Epidermal melanocyte (primary cell): ENCODE measurements around the gene NDUFA8.
A peak's percentile ranks its signal among the peaks of the same experiment; 100 is the strongest.

Source experiments
- DNase-seq: peaks from one replicate; pipeline ENCODE4 v3.0.0; 2011; ENCODE audit warnings: low spot score; ENCODE audit not compliant: insufficient read length

Gene NDUFA8

DNA sequence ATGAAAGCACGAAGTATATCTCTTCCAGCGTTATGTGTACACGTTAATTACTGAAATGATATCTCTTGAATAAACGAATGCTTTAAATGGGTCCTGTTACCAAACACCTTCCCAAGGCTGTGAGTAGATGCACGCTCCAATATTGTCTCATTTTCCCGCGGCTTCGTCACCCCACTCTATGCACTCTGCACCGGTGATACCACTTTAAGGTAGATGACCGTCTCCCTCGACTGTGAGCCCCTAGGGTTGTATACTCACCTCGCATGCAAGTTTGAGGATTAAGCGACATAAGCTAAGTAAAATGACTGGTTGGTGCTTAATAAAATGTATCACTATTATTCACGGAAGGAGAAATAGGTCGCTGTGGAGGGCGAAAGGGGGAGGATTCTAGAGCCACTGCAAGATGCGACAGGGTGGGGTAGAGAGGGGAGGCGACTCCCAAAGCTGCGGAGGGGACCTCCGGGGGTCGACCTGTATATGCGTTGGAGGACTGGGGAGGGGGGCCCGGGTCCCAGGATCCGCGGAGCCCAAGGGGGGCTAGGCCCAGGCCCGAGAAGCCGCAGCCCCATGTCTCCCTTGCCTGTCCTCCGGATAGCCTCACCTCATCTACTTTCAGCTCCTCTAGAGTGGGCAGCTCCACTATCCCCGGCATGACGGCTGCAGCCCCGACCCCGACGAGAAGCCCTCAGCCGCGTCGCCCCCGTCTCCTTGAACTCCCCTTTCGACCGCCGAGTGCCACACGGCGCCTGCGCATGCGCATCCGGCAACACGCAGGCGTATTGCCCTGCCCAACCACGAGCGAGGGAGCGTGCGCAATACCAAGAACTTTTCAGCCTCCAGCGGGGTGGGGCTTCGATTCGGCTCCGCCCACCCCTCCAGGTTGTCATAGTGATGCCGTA is at the start of gene NDUFA8, which contains the start of gene MORN5:
TSS of gene NDUFA8 (minus strand) at position 754 of the 899 bp plus-strand sequence. CDS start at position 652, 102 bp downstream.
TSS of gene MORN5 (plus strand) at position 883 of the 899 bp plus-strand sequence. CDS start 65 bp downstream, outside the sequence.
- DNase-seq: peak; percentile 98

- DNase-seq: no peak
Observed at GRCh38 chr9:122207096-122207495, 47.5 kb upstream of the NDUFA8 start.

- DNase-seq: no peak
Observed at GRCh38 chr9:122206118-122207046, 46.8 kb upstream of the NDUFA8 start.

- no peak for DNase-seq
Observed at GRCh38 chr9:122205176-122205575, 45.6 kb upstream of the NDUFA8 start.

- no peak for DNase-seq
Observed at GRCh38 chr9:122204491-122204890, 44.9 kb upstream of the NDUFA8 start.

DNA sequence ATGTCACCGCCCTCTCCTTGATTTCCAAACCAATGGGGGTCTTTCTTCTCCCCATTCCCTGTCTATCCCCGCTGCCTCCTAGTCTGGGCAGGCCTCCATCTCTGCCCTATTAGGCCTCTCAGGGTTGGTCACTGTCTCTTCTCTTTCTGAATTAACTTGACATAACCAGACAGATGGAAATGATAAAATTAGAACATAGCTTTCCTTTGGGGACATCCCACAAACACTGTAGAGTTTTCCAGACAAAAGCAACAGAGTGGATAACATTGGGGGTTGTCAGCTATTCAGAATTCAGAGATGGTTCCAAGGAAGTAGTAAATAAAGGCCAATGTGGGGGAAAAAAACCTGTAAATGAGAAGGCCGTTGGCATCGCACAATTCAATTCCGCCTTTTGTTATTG is 44.5 kb upstream of the NDUFA8 start:
- no peak for DNase-seq

DNA sequence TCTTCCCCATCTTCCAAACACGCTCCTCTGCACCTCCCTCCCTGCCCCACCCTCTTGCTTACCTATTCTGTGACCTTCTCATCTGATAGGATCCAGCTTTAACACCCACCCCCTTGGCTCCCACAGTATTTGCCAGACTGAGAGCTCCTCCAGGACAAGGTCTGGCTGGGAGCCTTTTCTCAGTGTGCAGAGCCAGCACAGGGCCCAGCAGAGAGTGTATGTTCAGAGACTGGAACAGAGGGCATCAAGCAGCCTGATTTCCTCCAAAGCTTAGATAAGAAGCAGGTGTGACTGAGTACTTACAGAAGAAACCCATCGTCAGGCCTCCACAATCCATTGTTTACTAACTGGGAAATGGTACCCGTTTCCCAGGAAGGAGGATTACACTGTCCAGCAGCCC is 42.5 kb upstream of the NDUFA8 start:
- DNase-seq: no peak

DNA sequence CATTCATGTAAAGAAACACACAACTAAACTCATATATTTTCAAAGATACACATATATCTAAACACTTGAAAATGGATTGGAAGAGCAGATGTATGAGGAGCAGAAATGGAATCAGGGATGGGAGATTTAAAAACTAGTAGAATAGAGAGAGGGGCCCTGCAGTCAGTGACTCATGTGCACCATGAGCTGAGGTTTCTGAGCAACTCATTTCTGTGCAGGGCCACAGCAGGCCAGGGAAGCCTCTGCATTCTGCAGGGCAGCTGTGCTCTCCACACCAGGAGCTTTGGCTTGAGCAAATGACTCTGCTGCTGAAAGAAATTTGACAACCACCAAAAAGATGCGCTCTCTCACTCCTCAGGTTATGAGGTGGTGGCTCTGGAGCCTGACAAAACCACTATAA is 42.1 kb upstream of the NDUFA8 start:
- DNase-seq: no peak

GRCh38 chr9:122200960-122201595 is 41.5 kb upstream of the NDUFA8 start:
- DNase-seq: no peak

GRCh38 chr9:122197882-122198281 is 38.3 kb upstream of the NDUFA8 start:
- DNase-seq: no peak

- DNase-seq: no peak
Observed at GRCh38 chr9:122197426-122197825, 37.8 kb upstream of the NDUFA8 start.

GRCh38 chr9:122195875-122196274 is 36.3 kb upstream of the NDUFA8 start:
- no peak for DNase-seq

DNA sequence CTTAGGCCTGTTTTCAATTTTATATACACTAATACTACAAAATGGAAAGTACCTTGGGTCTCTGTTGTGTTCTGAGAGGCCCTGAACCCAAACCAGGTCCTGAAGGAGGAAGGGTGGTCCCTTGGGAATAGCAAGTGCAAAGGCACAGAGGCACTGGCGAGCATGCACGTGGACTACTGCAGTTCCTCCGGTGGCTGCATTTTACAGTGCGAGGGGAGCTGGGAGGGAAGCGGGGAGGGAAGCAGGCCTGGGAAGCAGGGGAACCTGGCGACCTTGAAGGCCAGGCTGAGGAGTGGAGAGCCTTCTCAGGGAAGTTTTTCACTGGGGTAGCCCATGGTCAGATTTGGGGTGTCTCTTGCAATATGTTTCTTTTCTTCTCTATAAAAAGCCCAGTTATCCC is 34.1 kb upstream of the NDUFA8 start:
- DNase-seq: no peak

GRCh38 chr9:122192914-122193525 is 33.4 kb upstream of the NDUFA8 start:
- DNase-seq: no peak

GRCh38 chr9:122192261-122192875 is 32.8 kb upstream of the NDUFA8 start:
- DNase-seq: no peak

DNA sequence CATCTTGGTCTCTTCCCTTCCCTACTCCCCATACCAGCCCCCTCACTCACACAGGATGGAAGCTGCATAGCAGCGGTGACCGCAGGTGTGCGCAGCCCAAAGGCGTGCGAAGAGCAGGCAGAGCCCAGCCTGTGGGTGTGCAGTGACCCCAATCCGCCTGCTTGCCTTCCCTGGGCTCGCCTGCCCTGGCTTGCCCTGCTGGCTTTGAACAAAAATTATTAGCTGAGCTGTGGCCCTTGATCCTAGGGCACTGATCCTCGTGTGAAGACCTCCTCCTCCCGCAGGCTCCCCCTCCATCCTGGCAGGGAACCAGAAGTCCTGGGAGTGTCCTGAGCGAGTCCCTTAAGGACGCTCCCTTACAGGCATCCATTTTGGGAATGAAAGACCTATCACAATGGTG is 32.0 kb upstream of the NDUFA8 start:
- no peak for DNase-seq

GRCh38 chr9:122190597-122191381 is 31.2 kb upstream of the NDUFA8 start:
- no peak for DNase-seq

- no peak for DNase-seq
Observed at GRCh38 chr9:122188369-122188768, 28.8 kb upstream of the NDUFA8 start.

DNA sequence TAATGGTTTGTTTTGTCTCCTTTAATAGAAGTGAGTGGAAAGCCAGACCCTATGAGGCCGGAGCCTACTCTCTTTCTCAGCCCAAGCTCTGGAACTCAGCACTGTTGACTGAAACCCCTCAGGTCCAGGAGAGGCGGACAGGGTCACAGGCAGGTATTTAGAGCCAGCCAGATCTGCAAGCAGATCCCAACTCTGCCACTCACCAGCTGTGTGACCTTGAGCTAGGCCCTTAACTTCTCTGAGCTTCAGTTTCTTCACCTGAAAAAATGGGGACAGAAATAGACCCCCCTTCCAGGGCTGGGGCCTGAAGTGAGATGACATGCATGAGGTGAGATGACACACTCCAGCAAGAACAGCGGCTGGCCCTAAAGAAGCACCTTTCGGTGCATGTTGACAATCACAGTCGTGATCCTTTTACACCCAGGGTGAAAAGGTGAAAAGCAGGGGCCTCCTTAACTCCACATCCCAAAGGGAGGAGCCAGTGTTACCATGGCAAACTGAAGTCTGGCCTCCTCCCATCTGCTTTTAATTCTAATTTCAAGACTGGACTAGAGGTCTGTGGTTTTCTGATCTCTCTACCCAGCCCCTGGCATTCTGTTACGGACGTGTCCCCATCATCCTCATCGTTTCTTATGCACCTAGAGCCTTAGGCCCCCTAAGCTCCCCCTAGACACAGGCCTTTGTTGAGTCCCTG is 27.3 kb upstream of the NDUFA8 start:
- DNase-seq: no peak
